Stimulated activated CD8-positive, alpha-beta memory T cell treated with anti-CD3 and anti-CD28 coated beads, Interleukin-12 subunit alpha, Interleukin-12 subunit beta, amount 100 ng/mL, for 24 hours (primary cell): ENCODE measurements around the gene TRIP10.
A peak's percentile ranks its signal among the peaks of the same experiment; 100 is the strongest.
"Not testable (repeated sequence)": the region's sequence is repeated elsewhere in the genome, so short reads cannot be mapped to it uniquely, and the experiment has no call there.

ENCODE experiments used
- DNase-seq: peaks from one replicate; pipeline ENCODE4 v3.0.0-alpha.2; 2020; ENCODE audit errors: extremely low read depth

TRIP10 gene

GRCh38 chr19:6739390-6739882 is at the start of gene TRIP10:
TSS of gene TRIP10 (plus strand) at chr19:6739680. CDS start at chr19:6739762, 82 bp downstream.
- peak; percentile 57 for DNase-seq

- no peak for DNase-seq
Measured at GRCh38 chr19:6690160-6690885, 49.2 kb upstream of the TRIP10 start.

GRCh38 chr19:6691342-6691741 is 48.1 kb upstream of the TRIP10 start:
- DNase-seq = no peak

GRCh38 chr19:6692027-6692426 is 47.5 kb upstream of the TRIP10 start:
- no peak for DNase-seq

GRCh38 chr19:6693056-6693471 is 46.4 kb upstream of the TRIP10 start:
- no peak for DNase-seq

- no peak for DNase-seq
Measured at GRCh38 chr19:6693681-6694080, 45.8 kb upstream of the TRIP10 start.

GRCh38 chr19:6694147-6694815 is 45.2 kb upstream of the TRIP10 start:
- DNase-seq = no peak

- no peak for DNase-seq
Measured at GRCh38 chr19:6696239-6696820, 43.1 kb upstream of the TRIP10 start.

- no peak for DNase-seq
Measured at GRCh38 chr19:6697291-6697690, 42.2 kb upstream of the TRIP10 start.

GRCh38 chr19:6699935-6700334 is 39.5 kb upstream of the TRIP10 start:
- DNase-seq = no peak

- no peak for DNase-seq
Measured at GRCh38 chr19:6700586-6701316, 38.7 kb upstream of the TRIP10 start.

- DNase-seq = no peak
Measured at GRCh38 chr19:6705931-6706632, 33.4 kb upstream of the TRIP10 start.

- no peak for DNase-seq
Measured at GRCh38 chr19:6706633-6706958, 32.9 kb upstream of the TRIP10 start.

GRCh38 chr19:6707011-6707657 is 32.3 kb upstream of the TRIP10 start:
- DNase-seq = no peak

GRCh38 chr19:6707658-6708018 is 31.8 kb upstream of the TRIP10 start:
- DNase-seq = no peak

- no peak for DNase-seq
Measured at GRCh38 chr19:6708346-6708745, 31.1 kb upstream of the TRIP10 start.

- DNase-seq = not testable (repeated sequence)
Measured at GRCh38 chr19:6708913-6709312, 30.6 kb upstream of the TRIP10 start.

- no peak for DNase-seq
Measured at GRCh38 chr19:6709549-6709948, 29.9 kb upstream of the TRIP10 start.

- no peak for DNase-seq
Measured at GRCh38 chr19:6710273-6711077, 29.0 kb upstream of the TRIP10 start.

GRCh38 chr19:6711078-6711361 is 28.5 kb upstream of the TRIP10 start:
- no peak for DNase-seq

- no peak for DNase-seq
Measured at GRCh38 chr19:6711605-6712004, 27.9 kb upstream of the TRIP10 start.
